Ascending aorta (tissue), 2 donors: Measurements from ENCODE around the gene ADAMTS15. TPM values are rescaled to one million over a fixed set of nuclear protein-coding genes. Genes with fewer than 3 reads are reported as not detected.

Source experiments
- DNase-seq, 2 donors: peaks; one replicate each; pipeline ENCODE4 v3.0.0-alpha.2; 2019; ENCODE audit warnings: low spot score in 2 of 2
- H3K27ac ChIP-seq, 2 donors: fragments of 200-600 bp; sonication (generic); one replicate each; pipeline ENCODE4 v1.5.1; 2016 to 2017; ENCODE audit warnings: mild to moderate bottlenecking in 1 of 2
- H3K27me3 ChIP-seq: fragments of 200-600 bp; sonication (generic); one replicate; pipeline ENCODE4 v1.5.1; 2017
- H3K36me3 ChIP-seq, 2 donors: fragments of 200-600 bp; sonication (generic); one replicate each; pipeline ENCODE4 v1.5.1; 2016
- H3K4me1 ChIP-seq, 2 donors: fragments of 200-600 bp; sonication (generic); one replicate each; pipeline ENCODE4 v1.5.1; 2016 to 2017; ENCODE audit warnings: mild to moderate bottlenecking in 1 of 2
- H3K4me3 ChIP-seq, 2 donors: fragments of 200-600 bp; sonication (generic); one replicate each; pipeline ENCODE4 v1.5.1; 2016 to 2017; ENCODE audit warnings: mild to moderate bottlenecking in 1 of 2
- H3K9me3 ChIP-seq, 2 donors: fragments of 200-600 bp; sonication (generic); one replicate each; pipeline ENCODE4 v1.5.1; 2016
- CTCF ChIP-seq, 3 experiments: fragments of 200-600 bp in 2 of 3; fragments of 450-650 bp in 1 of 3; sonication (generic) in 2 of 3; IDR thresholded peaks; one replicate each; pipeline ENCODE4 v1.5.1; 2016 to 2019; ENCODE audit warnings: antibody characterized with exemption in 3 of 3, mild to moderate bottlenecking in 1 of 3, moderate library complexity in 1 of 3
- intact Hi-C: fragments of 100-400 bp; cut with DNase I; formaldehyde crosslinking; loops from one replicate; pipeline ENCODE4 v1.15.1; 2023
- total RNA-seq: library from RNA; depleted of rRNA; stranded (reverse); fragments of >200 nt; gene quantifications from one replicate; pipeline ENCODE4 v1.1.0, GENCODE V29; 2016

Gene ADAMTS15
- total RNA-seq, 1 donor from 2014 or later = 20.4 TPM

- H3K27me3 ChIP-seq = no peaks in the 10 kb centered on the region
- no peak for TF ChIP-seq CTCF (IDR thresholded peaks at IDR 0.05)
- intact Hi-C loops = no loop called here
- H3K27ac ChIP-seq = no peak overlapping the region
- DNase-seq = no peak
- H3K4me3 ChIP-seq = no peak overlapping the region
- peaks cover 42 to 49% of the 10 kb centered on the region in 2 donors for H3K36me3 ChIP-seq
- H3K9me3 ChIP-seq = no peaks in the 10 kb centered on the region
- peaks cover 2 to 6% of the 10 kb centered on the region in 2 donors for H3K4me1 ChIP-seq
Observed at GRCh38 chr11:130472434-130472961, 24.1 kb downstream of the ADAMTS15 start.

GRCh38 chr11:130473056-130473794, 24.8 kb downstream of the ADAMTS15 start:
- Histone ChIP-seq H3K27me3 (no peaks in the 10 kb centered on the region), H3K27ac (no peak overlapping the region), H3K9me3 (no peaks in the 10 kb centered on the region), H3K36me3 (peaks cover 42 to 45% of the 10 kb centered on the region in 2 donors), H3K4me3 (no peak overlapping the region), H3K4me1 (peaks cover 8 to 13% of the 10 kb centered on the region in 2 donors)
- TF ChIP-seq CTCF (IDR thresholded peaks at IDR 0.05) = no peak
- intact Hi-C loops = no loop called here
- peak in 1 of 2 donors; percentile 64 for DNase-seq

- Histone ChIP-seq H3K36me3 (peaks cover 42 to 45% of the 10 kb centered on the region in 2 donors), H3K27ac (no peak overlapping the region), H3K27me3 (no peaks in the 10 kb centered on the region), H3K4me1 (peaks cover 11 to 20% of the 10 kb centered on the region in 2 donors), H3K9me3 (no peaks in the 10 kb centered on the region), H3K4me3 (no peak overlapping the region)
- no peak for DNase-seq
- no peak for TF ChIP-seq CTCF (IDR thresholded peaks at IDR 0.05)
- intact Hi-C loops = no loop called here
Observed at GRCh38 chr11:130473795-130474377, 25.4 kb downstream of the ADAMTS15 start.

GRCh38 chr11:130474637-130475400, 26.4 kb downstream of the ADAMTS15 start:
- intact Hi-C loops = no loop called here
- Histone ChIP-seq H3K36me3 (peaks cover 37 to 42% of the 10 kb centered on the region in 2 donors), H3K27ac (peak overlapping the region in 1 of 2 donors; percentile 86)

More at GRCh38 chr11:130474637-130475400, 26.4 kb downstream of the ADAMTS15 start:
- Histone ChIP-seq H3K4me1 (peaks cover 11 to 26% of the 10 kb centered on the region in 2 donors), H3K9me3 (no peaks in the 10 kb centered on the region), H3K27me3 (no peaks in the 10 kb centered on the region), H3K4me3 (no peak overlapping the region)
- TF ChIP-seq CTCF (IDR thresholded peaks at IDR 0.05) = no peak
- peak in 1 of 2 donors; percentile 51 for DNase-seq
